Mesenchymal stem cell (in vitro differentiated cells and primary cell): ENCODE measurements around the gene MBNL2.
A peak's percentile ranks its signal among the peaks of the same experiment; 100 is the strongest.

Experiments
- DNase-seq: peaks from one replicate; pipeline ENCODE4 v3.0.0-alpha.2; 2013
- H2AFZ ChIP-seq: one replicate; pipeline ENCODE4 v1.6.1; 2013; ENCODE audit warnings: low read depth, mild to moderate bottlenecking, control low read depth, inconsistent platforms, low read length, moderate library complexity
- H2AK5ac ChIP-seq: 2 replicates; pipeline ENCODE4 v1.6.1; 2013; ENCODE audit warnings: low read length, moderate library complexity, mild to moderate bottlenecking, inconsistent platforms; ENCODE audit not compliant: severe bottlenecking
- H2BK120ac ChIP-seq: one replicate; pipeline ENCODE4 v1.6.1; 2013; ENCODE audit warnings: low read depth, mild to moderate bottlenecking, inconsistent platforms, low read length, moderate library complexity
- H2BK12ac ChIP-seq, 2 experiments: one replicate each; pipeline ENCODE4 v1.6.1; 2013; ENCODE audit warnings: inconsistent platforms in 2 of 2, low read length in 2 of 2, mild to moderate bottlenecking in 2 of 2, moderate library complexity in 2 of 2, control low read depth in 1 of 2
- H2BK15ac ChIP-seq: one replicate; pipeline ENCODE4 v1.6.1; 2013; ENCODE audit warnings: mild to moderate bottlenecking, low read depth, inconsistent platforms; ENCODE audit not compliant: poor library complexity, severe bottlenecking
- H2BK5ac ChIP-seq: 2 replicates; pipeline ENCODE4 v1.6.1; 2013; ENCODE audit warnings: low read depth, mild to moderate bottlenecking, low read length, control low read depth, inconsistent platforms; ENCODE audit not compliant: poor library complexity, severe bottlenecking
- H3K14ac ChIP-seq, 2 experiments: one replicate each; pipeline ENCODE4 v1.6.1; 2013; ENCODE audit warnings: inconsistent platforms in 2 of 2, low read length in 2 of 2, control low read depth in 1 of 2, mild to moderate bottlenecking in 1 of 2, moderate library complexity in 1 of 2
- H3K18ac ChIP-seq, 2 experiments: one replicate each; pipeline ENCODE4 v1.6.1; 2013; ENCODE audit warnings: inconsistent platforms in 2 of 2, low read length in 2 of 2, control low read depth in 1 of 2, low read depth in 1 of 2, mild to moderate bottlenecking in 1 of 2
- H3K23ac ChIP-seq, 2 experiments: one replicate each; pipeline ENCODE4 v1.6.1; 2013; ENCODE audit warnings: inconsistent platforms in 2 of 2, low read length in 2 of 2, mild to moderate bottlenecking in 2 of 2, moderate library complexity in 2 of 2, control low read depth in 1 of 2
- H3K27ac ChIP-seq: 2 replicates; pipeline ENCODE4 v1.5.1; 2013; ENCODE audit warnings: mild to moderate bottlenecking, moderate library complexity, low read length, control low read depth, inconsistent platforms; ENCODE audit not compliant: poor library complexity, severe bottlenecking
- H3K27me3 ChIP-seq, 2 experiments: 2 replicates each; pipeline versions ENCODE4 v1.6.1 to v1.7.0; 2013; ENCODE audit warnings: low read length in 2 of 2, mild to moderate bottlenecking in 2 of 2, moderate library complexity in 2 of 2, control low read depth in 1 of 2, inconsistent platforms in 1 of 2; ENCODE audit not compliant: control insufficient read depth in 1 of 2, insufficient read depth in 1 of 2
- H3K36me3 ChIP-seq, 2 experiments: 2 replicates each; pipeline versions ENCODE4 v1.6.1 to v1.7.0; 2013; ENCODE audit warnings: low read length in 2 of 2, control low read depth in 1 of 2, inconsistent platforms in 1 of 2, low read depth in 1 of 2, mild to moderate bottlenecking in 1 of 2; ENCODE audit not compliant: insufficient read depth in 2 of 2, control insufficient read depth in 1 of 2
- H3K4ac ChIP-seq, 2 experiments: one replicate each; pipeline ENCODE4 v1.6.1; 2013; ENCODE audit warnings: inconsistent platforms in 2 of 2, low read length in 2 of 2, mild to moderate bottlenecking in 2 of 2, moderate library complexity in 2 of 2, control low read depth in 1 of 2, low read depth in 1 of 2
- H3K4me1 ChIP-seq: 2 replicates; pipeline ENCODE4 v1.6.1; 2013; ENCODE audit warnings: low read depth, low read length, control low read depth; ENCODE audit not compliant: control insufficient read depth, insufficient read depth
- H3K4me2 ChIP-seq: 2 replicates; pipeline ENCODE4 v1.6.1; 2013; ENCODE audit warnings: low read length, mild to moderate bottlenecking, inconsistent platforms; ENCODE audit not compliant: poor library complexity, severe bottlenecking
- H3K4me3 ChIP-seq, 2 experiments: 2 replicates each; pipeline versions ENCODE4 v1.5.1 to v1.7.0; 2013; ENCODE audit warnings: low read length in 2 of 2, mild to moderate bottlenecking in 2 of 2, control low read depth in 1 of 2, low read depth in 1 of 2; ENCODE audit not compliant: insufficient read depth in 1 of 2
- H3K79me1 ChIP-seq: replicated peaks from 2 replicates; pipeline ENCODE4 v1.6.1; 2013; ENCODE audit warnings: mild to moderate bottlenecking, control low read depth, low read length, inconsistent platforms; ENCODE audit not compliant: poor library complexity, severe bottlenecking
- H3K9ac ChIP-seq: 2 replicates; pipeline ENCODE4 v1.7.0; 2013; ENCODE audit warnings: mild to moderate bottlenecking, low read length, moderate library complexity
- H3K9me3 ChIP-seq: 2 replicates; pipeline ENCODE4 v1.7.0; 2013; ENCODE audit warnings: mild to moderate bottlenecking, low read length; ENCODE audit not compliant: control insufficient read depth
- H4K8ac ChIP-seq: one replicate; pipeline ENCODE4 v1.6.1; 2013; ENCODE audit warnings: inconsistent platforms, mild to moderate bottlenecking, low read length, moderate library complexity
- H4K91ac ChIP-seq: one replicate; pipeline ENCODE4 v1.6.1; 2013; ENCODE audit warnings: mild to moderate bottlenecking, low read length, inconsistent platforms
- WGBS: methylation state at CpG from one replicate; pipeline ENCODE4 v1.1.7; 2013; ENCODE audit warnings: mixed read lengths; 5-methylcytosine and 5-hydroxymethylcytosine counted together

MBNL2 gene

DNA sequence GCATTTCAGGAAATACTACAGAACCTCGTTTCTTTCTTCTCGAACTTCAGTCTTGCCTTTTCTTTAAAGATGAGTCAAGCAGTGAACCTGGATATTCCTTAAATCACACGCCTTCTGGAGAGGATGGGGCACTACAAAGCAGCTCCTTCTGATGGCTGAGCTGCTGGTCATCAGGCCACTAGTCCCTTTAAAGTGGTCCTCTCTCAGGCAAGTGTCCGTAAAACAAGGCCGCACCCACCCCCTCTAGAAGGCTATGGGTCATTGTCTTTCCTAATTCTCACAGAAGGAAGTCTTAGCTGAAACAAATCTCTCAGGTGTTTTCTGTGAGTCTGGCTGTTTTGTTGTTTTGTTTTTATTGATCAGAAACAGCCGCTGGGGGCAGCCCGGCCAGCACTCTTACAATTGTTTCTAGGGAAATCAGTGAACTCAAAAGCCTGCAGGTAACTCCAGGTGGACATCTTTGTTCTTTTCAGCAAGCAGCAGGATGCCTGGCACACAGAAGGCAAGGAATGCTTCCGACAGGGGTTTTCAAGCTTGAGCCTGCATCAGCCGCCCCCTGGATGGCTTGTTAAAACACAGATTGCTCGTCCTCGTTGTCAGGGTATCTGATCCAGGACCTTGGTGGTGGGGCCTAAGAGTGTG, 45.4 kb downstream of the MBNL2 start:
- no peak for DNase-seq
- H3K9me3 ChIP-seq: no peaks in the 10 kb centered on the region
- H3K14ac ChIP-seq: no peak overlapping the region
- H3K23ac ChIP-seq: no peak overlapping the region
- no peak overlapping the region for H2BK12ac ChIP-seq
- no peaks in the 10 kb centered on the region for H3K27me3 ChIP-seq
- H3K27ac ChIP-seq: peak overlapping the region; percentile 63
- H2BK15ac ChIP-seq: no peak overlapping the region
- no peak overlapping the region for H3K4me3 ChIP-seq
- peak overlapping the region; percentile 13 for H2AK5ac ChIP-seq
- no peak overlapping the region for H3K18ac ChIP-seq
- H3K9ac ChIP-seq: no peak overlapping the region
- no peak overlapping the region for H2BK120ac ChIP-seq
- H4K91ac ChIP-seq: no peak overlapping the region
- H3K4ac ChIP-seq: no peak overlapping the region
- H2BK5ac ChIP-seq: no peak overlapping the region
- H3K4me2 ChIP-seq: no peak overlapping the region
- H3K36me3 ChIP-seq: peaks cover 0 to 11% of the 10 kb centered on the region in 2 experiments
- 73% methylated on average over 9 of the region's 11 CpGs for WGBS
- H2AFZ ChIP-seq: no peak overlapping the region
- peaks cover 15% of the 10 kb centered on the region for H3K4me1 ChIP-seq
- H4K8ac ChIP-seq: no peak overlapping the region
- H3K79me1 ChIP-seq: peaks cover 17% of the 10 kb centered on the region

DNA sequence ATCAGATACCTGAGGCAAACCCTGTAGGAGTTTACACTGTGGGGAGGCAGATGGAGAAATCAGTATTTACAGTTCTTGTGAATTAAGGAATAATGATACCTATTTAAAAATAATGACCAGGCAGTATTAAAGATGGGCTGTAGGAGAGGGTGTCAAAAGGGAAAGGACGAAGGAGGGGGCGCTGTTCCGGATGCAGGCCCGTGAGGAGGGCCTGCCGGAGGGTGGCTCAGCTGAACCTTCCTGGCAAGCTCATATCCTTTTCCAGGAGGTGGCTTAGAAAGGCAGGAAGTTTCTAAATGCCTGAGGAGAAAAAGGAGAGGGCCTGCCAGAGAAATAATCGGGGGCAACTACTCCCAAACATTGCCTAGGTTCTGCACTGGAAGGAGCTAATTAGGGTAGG, 46.6 kb downstream of the MBNL2 start:
- no peak overlapping the region for H3K4ac ChIP-seq
- DNase-seq: no peak
- no peaks in the 10 kb centered on the region for H3K27me3 ChIP-seq
- H3K14ac ChIP-seq: no peak overlapping the region
- H3K23ac ChIP-seq: no peak overlapping the region
- no peak overlapping the region for H3K9ac ChIP-seq
- peak overlapping the region; percentile 51 for H4K8ac ChIP-seq
- peaks cover 0 to 9% of the 10 kb centered on the region in 2 experiments for H3K36me3 ChIP-seq
- no peak overlapping the region for H2BK15ac ChIP-seq
- no peaks in the 10 kb centered on the region for H3K9me3 ChIP-seq
- no peak overlapping the region for H2BK12ac ChIP-seq
- H2BK5ac ChIP-seq: no peak overlapping the region
- peaks cover 15% of the 10 kb centered on the region for H3K4me1 ChIP-seq
- H2AK5ac ChIP-seq: peak overlapping the region; percentile 6
- peaks cover 12% of the 10 kb centered on the region for H3K79me1 ChIP-seq
- no peak overlapping the region for H2BK120ac ChIP-seq
- no peak overlapping the region for H2AFZ ChIP-seq
- H3K4me2 ChIP-seq: no peak overlapping the region
- H3K27ac ChIP-seq: no peak overlapping the region
- 57% methylated on average over 6 of the region's 6 CpGs for WGBS
- no peak overlapping the region for H4K91ac ChIP-seq
- no peak overlapping the region for H3K4me3 ChIP-seq
- H3K18ac ChIP-seq: no peak overlapping the region

DNA sequence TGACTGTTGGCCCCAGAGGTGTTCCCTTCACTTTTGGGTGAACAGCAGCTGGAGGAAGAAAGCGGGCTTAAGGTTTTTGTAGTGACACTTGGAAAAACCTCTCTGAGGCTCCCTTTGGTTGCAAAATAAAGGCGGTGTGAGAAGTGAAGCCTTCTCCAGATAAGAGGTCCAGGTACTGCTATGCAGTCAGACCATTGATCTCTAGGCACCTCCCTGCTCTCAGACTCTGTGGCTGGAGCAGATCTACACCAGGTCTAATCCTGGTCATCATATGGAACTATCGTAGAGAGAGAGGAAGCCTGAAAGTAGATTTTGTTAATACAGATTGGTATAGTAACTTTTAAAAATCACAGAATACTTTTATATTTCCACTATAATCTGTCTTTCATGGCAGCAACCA, 47.5 kb downstream of the MBNL2 start:
- Histone ChIP-seq H3K18ac (peak overlapping the region in 1 of 2 experiments; percentile 11), H3K4ac (peak overlapping the region in 1 of 2 experiments; percentile 15), H3K79me1 (peaks cover 12% of the 10 kb centered on the region), H2BK12ac (no peak overlapping the region), H3K4me2 (no peak overlapping the region), H2AFZ (no peak overlapping the region), H2BK120ac (no peak overlapping the region), H3K27ac (no peak overlapping the region), H3K4me3 (no peak overlapping the region), H3K27me3 (no peaks in the 10 kb centered on the region), H4K8ac (no peak overlapping the region), H3K14ac (no peak overlapping the region), H3K23ac (no peak overlapping the region), H2BK15ac (no peak overlapping the region), H3K4me1 (peaks cover 18% of the 10 kb centered on the region), H2AK5ac (peak overlapping the region; percentile 18), H4K91ac (no peak overlapping the region), H3K9me3 (no peaks in the 10 kb centered on the region), H3K9ac (no peak overlapping the region), H3K36me3 (peaks cover 0 to 9% of the 10 kb centered on the region in 2 experiments), H2BK5ac (no peak overlapping the region)
- 100% methylated on average over 2 of the region's 3 CpGs for WGBS
- DNase-seq: no peak

DNA sequence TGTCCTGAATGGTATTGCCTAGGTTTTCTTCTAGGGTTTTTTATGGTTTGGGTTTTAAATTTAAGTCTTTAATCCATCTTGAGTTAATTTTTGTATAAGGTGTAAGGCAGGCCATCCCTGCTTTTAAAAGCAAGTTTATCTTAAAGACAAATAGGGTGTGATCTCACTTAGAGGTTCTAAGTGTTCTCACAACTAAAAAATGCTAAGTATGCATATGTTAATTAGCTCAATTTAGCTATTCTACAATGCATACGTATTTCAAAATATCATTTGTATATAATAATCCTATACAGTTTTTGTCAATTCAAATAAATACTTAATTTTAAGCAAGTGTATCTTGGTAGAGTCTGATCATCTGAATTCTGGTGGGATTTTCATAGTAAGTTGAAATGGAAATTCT, 50.4 kb downstream of the MBNL2 start:
- Histone ChIP-seq H3K4ac (no peak overlapping the region), H3K14ac (no peak overlapping the region), H2BK120ac (no peak overlapping the region), H4K8ac (no peak overlapping the region), H3K4me3 (no peak overlapping the region), H3K9ac (no peak overlapping the region), H3K27ac (no peak overlapping the region), H3K4me2 (no peak overlapping the region), H3K36me3 (peaks cover 9% of the 10 kb centered on the region in 2 experiments), H3K18ac (no peak overlapping the region), H3K4me1 (peaks cover 13% of the 10 kb centered on the region), H2BK5ac (no peak overlapping the region), H2BK12ac (no peak overlapping the region), H2AFZ (no peak overlapping the region), H3K27me3 (no peaks in the 10 kb centered on the region), H3K23ac (no peak overlapping the region), H2BK15ac (no peak overlapping the region), H2AK5ac (no peak overlapping the region), H4K91ac (no peak overlapping the region), H3K9me3 (no peaks in the 10 kb centered on the region), H3K79me1 (peaks cover 12% of the 10 kb centered on the region)
- no peak for DNase-seq
- no CpG with 5 or more reads among the region's 1 CpG for WGBS
